HL-60 (cell line): ENCODE results near the gene GRM8.

Experiments used
- DNase-seq, 2 experiments: peaks; one replicate each; pipeline ENCODE4 v3.0.0-alpha.2; 2010 to 2020; ENCODE audit warnings: low read depth in 1 of 2, low spot score in 1 of 2
- H3K27ac ChIP-seq: fragments of 250-450 bp; sonication (Bioruptor Pico); replicated peaks from 2 replicates; pipeline ENCODE4 v1.5.1; 2020; ENCODE audit warnings: mild to moderate bottlenecking, moderate library complexity
- H3K27me3 ChIP-seq: fragments of 250-450 bp; sonication (Bioruptor Pico); 2 replicates; pipeline ENCODE4 v1.5.1; 2021; ENCODE audit warnings: mild to moderate bottlenecking, moderate library complexity; ENCODE audit not compliant: insufficient read depth, poor library complexity, severe bottlenecking
- H3K4me3 ChIP-seq: replicated peaks from 2 replicates; pipeline ENCODE4 v1.5.1; 2011; ENCODE audit warnings: mild to moderate bottlenecking, control low read depth, low read length; ENCODE audit not compliant: insufficient read depth
- CTCF ChIP-seq: IDR thresholded peaks from one replicate; pipeline ENCODE4 v1.5.1; 2011; ENCODE audit warnings: low read length, control low read depth, inconsistent platforms; ENCODE audit not compliant: insufficient read depth
- GABPA ChIP-seq: IDR thresholded peaks from 2 replicates; pipeline ENCODE4 v1.6.1; 2012; ENCODE audit warnings: low read depth
- POLR2AphosphoS5 ChIP-seq: IDR thresholded peaks from 2 replicates; pipeline ENCODE4 v1.6.1; 2012; ENCODE audit warnings: low read depth
- REST ChIP-seq: IDR thresholded peaks from 2 replicates; pipeline ENCODE4 v1.6.1; 2012; ENCODE audit warnings: low read depth; ENCODE audit not compliant: insufficient replicate concordance
- SPI1 ChIP-seq: IDR thresholded peaks from 2 replicates; pipeline ENCODE4 v1.6.1; 2012; ENCODE audit warnings: low read depth, mild to moderate bottlenecking, borderline replicate concordance

The GRM8 gene

GRCh38 chr7:126608339-126608776, 644.4 kb downstream of the GRM8 start:
- no peak overlapping the region for H3K27ac ChIP-seq
- TF ChIP-seq GABPA (no peak), POLR2AphosphoS5 (no peak), SPI1 (no peak), CTCF (no peak), REST (no peak)
- DNase-seq = peak in 1 of 2 experiments; percentile 3
- H3K4me3 ChIP-seq = no peak overlapping the region
- H3K27me3 ChIP-seq = no peaks in the 10 kb centered on the region

- no peak for TF ChIP-seq SPI1
- TF ChIP-seq REST = no peak
- TF ChIP-seq CTCF = no peak
- DNase-seq = no peak
- Histone ChIP-seq H3K4me3 (no peak overlapping the region), H3K27ac (no peak overlapping the region), H3K27me3 (no peaks in the 10 kb centered on the region)
Observed at GRCh38 chr7:126606331-126606730, 646.4 kb downstream of the GRM8 start.

GRCh38 chr7:126605553-126605952, 647.2 kb downstream of the GRM8 start:
- TF ChIP-seq REST (no peak), SPI1 (no peak), CTCF (no peak)
- Histone ChIP-seq H3K4me3 (no peak overlapping the region), H3K27me3 (no peaks in the 10 kb centered on the region), H3K27ac (no peak overlapping the region)
- no peak for DNase-seq
